SK-N-DZ (cell line): ENCODE measurements around the gene GGA3.

Experiments
- DNase-seq: peaks from one replicate; pipeline ENCODE4 v3.0.0-alpha.2; 2015; ENCODE audit warnings: low spot score

Gene GGA3

DNA sequence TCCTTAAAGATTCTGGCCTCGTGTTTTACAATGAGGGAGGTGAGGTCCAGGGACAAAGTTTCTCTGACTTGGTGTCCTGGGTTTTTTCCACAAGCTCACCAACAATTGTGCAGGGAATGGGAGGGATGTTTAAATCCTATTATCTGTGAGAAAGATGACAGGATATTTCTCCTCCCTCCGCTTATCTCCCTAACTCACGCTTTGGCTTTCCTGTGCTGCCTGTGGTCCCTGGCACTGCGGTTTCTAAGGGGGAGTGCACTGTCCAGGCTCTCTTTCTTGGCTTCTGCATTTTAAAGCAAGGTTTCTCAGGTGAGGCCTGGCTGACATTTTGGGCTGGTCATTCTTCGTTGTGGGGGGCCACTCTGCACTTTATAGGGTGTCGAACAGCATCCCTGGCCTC, 16.4 kb downstream of the GGA3 start:
- DNase-seq = no peak

DNA sequence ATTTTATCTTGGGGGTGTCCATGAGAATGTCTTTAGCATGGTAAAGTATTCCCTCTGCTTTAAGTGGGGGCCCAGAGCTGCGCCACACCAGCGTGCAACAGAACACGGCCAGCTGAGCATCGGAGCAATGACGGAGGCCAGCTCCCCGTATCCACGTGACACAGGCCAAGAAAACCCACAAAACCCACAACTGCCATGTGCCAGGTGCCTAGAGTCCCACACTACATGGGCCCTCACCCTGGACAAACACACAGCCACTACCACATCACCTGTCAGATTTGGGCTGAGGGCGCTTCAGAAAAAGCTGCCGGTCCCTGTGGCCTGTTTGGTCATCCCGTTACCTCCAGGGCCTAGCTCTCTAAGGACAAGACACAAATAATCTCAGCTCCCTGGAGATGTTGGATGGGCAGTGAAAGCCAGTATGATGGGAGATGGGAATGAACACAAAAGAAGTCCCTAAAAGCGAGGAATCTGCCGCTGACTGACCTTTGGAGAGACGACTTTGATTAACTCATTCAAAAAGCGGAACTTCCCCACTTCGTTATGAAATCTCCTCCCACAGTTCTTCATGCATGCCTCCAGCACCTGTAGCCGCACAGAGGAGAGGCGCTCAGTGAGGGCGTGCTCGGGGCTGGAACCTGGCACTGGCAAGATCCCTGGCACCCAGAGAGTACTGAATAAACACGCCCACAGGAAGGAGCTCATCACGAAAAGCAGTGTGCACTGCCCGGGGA, 17.1 kb downstream of the GGA3 start:
- no peak for DNase-seq

DNA sequence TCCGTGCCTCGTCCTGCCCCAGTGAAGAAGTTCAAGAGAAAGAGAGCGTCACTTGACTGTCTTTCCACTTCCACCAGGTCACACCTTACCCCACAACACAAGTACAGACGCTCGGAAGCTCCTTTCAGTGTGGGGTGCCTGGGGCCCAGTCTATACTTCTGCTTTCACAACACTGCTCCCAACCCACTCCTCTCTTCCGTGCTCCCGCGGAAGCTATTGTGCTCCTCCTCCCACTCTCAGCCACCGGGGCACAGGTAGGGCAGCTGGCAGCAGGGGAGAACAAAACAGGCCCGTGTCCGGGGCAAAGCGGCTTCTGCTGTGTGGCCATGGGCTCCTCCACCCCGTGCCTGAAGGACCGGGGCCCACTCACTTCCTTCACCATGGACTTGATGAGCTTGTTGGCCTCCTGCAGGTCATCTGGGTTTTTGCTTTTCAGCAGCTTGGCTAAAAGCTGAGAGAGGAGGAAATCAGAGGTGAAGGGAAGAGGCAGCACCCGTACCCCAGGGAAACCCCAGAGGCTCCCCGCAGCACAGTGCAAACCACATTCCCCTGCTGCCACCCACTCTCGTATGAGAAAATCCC, 18.9 kb downstream of the GGA3 start:
- no peak for DNase-seq

DNA sequence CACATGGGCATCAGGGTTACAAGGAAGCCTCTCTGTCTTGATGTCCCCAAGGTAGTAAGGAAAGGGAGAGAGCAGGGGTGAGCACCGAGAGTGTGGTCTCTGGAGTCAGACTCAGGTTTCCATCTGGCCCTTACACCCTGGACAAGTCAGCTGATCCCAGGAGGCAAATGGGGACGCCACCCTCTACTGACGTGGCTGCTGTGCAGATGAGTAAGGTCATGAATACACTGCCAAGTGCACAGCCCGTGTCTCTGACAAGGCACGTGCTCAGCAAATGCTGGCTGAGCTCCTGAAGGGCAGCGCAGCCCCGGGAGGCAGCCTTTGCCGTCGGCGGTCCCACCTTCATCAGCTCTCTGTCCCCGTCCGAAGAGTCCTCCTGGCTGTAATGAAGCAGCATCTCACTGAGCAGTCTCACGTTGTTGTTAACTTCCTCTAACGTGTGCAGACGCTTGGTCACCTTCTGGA, 19.4 kb downstream of the GGA3 start:
- no peak for DNase-seq

DNA sequence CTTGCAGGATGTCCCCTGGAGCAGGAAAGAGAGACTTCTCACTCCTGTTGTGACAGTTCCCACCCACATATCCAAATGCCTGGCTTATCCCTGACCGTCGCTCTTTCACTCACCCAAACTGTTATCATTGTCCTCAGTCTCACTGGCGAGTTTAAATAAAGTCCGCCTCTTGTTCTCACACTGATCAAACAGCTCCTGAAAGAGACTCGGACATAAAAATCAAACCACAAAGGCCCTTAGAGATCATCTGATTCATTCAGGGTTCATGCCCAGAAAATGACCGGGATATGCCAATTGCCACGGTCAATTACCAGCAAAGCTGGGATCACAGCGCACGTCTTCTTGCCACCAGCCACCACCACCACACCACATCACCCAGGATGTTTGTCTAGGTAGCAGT, 19.9 kb downstream of the GGA3 start:
- DNase-seq = no peak

DNA sequence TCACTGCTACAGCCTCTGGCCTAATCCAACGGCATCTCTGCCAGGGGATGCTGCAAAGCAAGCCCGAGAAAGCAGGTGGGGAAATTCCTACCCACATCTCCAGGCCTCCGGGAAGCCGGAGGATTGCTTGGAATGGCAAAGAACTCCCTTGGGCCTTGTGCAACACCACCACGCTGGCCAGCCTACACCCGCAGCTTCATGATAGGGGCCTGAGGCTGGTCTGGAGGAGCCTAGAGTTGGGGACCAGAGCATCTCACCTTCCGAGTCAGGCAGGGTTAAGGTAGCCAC, 20.3 kb downstream of the GGA3 start:
- no peak for DNase-seq

DNA sequence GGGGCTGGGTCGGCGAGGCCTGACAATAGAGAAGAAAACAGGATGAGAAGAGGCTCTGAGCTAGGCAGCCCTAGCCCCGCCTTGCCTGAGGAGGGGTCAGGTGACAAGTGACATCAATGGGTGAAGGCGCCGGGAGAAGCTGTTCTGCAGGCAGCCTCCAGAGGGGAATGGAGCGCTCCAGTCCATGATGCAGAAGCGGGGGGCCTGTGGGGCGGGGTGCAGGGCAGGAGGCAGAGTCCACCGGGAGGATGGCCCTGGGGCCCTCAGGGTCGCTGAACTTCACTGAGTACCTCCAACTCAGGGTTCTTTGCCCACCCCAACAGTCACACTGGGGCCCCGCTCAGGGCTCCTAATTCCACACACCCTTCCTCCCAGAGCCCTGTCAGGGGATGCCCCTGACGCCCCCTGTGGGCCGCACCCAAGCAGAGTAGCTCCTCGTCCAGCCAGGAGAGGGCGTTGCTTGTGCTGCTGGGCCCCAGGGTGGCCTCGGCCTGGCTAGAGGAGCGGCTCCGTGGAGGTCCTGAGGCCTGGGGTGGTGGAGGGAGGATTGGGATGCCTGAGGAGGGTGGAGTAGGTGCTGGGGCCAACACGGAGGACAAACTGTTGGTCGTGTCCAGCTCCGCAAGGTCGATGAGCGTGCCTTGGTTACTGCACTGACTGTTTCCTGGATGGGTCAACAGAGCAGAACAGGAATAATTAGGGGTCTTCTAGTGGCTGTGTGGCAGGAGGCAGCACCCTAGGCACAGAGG, 20.8 kb downstream of the GGA3 start:
- DNase-seq = peak; percentile 39

DNA sequence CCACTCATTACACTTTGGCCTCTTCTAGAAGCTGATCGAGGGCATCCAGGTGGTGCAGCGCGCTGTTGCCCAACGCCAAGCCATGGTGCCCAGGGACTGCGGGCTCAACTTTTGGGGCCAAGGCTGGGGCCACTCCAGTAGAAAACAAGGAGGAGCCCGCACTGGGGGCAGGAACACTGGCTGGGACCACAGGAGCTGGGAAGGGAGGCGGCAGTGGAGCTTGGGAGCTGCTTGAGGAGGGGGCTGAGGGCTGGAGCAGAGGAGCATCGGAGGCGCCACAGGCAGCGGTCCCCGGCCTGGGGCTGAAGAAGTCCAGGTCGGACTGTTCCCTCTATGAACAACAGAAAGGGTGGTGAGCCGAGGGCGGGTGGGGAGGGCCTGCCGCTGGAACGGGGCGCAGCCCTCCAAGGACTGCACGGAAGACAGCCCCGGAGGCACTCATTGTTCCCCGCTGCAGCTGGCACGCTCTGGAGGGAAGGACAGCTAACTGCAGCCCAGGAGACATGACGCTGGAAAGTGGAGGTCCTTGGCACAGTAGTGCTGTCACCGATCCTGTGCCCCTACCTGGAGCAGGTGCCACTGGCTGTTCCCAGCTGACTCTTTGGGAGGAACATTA, 21.5 kb downstream of the GGA3 start:
- DNase-seq = no peak

DNA sequence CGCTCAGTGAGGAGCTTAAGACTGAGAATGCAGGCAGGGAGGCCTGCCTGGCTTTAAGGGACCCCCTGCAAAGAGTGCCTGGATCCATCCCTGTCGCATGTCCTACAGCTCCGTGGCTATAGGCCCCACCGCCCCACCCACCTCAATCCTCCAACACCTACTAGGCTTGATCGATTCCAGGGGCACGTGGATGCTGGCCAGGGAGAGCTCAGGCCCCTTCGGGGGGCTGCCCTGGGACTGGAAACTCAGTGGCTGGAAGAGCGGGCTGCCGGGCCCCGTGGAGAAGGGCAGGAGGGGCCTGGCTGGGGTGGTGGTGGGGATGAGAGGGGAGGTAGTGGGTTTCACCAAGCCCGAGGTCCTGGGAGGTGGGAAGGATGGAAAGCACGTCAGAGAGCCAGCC, 22.2 kb downstream of the GGA3 start:
- no peak for DNase-seq

DNA sequence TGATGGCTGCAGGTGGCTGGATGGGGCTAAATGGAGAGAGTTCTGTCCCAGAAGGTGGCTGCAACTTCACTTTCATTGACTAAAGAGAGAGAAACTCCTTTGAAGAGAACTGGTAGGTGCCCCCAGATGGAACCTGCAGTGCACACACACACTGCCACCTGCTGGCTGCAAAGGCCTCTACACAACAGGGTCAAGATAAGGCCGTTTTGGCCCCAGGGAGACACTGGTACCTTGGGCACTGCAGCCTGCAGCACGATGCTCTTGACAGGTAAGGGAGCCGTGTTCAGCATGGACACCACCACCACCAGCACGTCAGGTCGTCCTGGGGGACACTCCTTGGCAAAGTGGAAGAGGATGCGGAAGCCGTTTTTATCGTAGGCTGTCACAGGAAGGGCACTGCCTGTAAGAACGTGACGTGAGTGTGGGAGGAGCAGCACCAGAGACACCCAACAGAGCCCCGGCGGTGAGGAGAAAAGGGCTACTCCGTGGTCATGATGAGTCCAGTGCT, 22.7 kb downstream of the GGA3 start:
- DNase-seq = peak; percentile 75

DNA sequence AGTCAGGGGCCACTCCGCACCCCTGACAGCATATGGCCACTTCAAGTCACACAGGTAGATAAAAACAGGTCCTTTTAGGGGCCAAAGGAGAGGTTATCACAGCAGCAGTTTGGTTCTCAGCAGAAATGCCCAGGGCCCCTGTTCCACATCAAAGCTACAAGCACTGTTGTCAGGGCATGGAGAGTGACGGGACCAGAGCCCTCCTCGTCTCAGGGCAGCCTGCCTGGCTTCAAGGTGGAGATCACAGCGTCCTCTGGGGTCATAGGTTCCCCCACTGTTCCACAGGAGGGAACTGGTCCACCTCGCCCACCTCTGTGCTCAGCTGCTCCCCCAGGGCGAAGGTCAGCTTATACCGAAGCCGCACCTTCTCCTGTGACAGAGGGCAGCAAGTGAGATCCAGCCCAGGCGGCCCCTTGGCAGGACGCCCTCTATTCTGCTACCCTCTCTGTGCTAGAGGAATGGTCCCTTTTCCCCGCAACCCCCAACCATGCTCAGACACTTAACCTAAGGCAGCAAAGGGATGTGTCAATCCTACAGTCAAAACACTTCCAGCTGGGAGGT, 23.3 kb downstream of the GGA3 start:
- DNase-seq = no peak

DNA sequence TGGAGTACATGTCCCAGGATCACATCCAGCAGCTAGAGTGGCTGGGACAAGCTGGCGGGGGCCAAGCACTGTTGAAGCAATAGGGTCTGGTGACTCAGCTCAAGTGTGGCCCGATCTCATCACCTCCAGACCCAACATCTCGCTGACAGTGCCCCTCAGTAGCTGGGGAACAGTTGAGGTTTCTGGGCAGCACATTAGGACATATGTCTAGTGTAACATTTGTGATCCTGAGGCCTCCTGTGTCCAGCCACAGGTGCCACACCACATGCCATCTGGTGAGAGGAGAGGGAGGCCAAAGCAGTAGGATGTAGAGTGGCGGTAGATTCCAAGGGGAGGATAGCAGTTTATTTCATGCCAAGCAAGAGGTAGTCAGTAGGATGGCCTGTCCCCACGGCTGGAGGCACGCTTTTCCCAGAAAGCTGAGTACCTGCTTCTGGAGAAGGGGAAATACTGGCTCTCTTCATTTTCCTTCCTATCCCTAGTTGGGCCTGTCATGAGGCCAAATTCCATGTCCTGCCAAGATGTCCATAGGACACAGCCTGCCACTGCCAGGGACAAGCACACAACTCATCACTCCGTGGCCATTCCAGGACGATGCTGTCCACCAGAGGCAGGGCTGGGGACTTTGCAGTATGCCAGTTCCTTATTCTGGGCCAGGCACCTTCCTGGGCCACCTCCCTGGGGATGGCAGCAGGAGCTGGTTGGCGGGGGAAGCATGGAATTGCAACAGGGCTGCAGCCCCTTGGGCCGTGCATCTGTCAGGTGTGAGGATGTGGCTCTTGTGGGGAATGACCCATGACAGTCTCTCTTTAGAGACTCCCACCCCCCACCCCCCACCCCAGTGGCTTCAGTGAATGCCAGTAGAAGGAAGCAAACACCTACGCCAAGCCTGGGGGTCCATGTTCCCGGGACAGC, 24.0 kb downstream of the GGA3 start:
- DNase-seq = no peak

DNA sequence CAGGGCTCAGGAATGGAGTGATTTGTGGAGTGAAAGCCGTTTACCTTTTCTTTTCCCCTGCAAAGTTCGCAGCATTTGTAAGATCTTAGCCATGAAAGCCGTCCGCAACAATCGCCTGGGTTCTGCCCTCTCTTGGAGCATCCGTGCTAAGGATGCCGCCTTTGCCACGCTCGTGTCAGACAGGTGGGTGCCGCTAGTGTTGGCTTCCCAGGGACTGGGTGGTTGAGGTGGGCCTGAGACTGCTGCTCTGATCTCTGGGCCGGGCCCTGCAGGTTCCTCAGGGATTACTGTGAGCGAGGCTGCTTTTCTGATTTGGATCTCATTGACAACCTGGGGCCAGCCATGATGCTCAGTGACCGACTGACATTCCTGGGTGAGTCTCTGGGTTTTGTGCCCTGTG, 28.6 kb downstream of the GGA3 start:
- no peak for DNase-seq

DNA sequence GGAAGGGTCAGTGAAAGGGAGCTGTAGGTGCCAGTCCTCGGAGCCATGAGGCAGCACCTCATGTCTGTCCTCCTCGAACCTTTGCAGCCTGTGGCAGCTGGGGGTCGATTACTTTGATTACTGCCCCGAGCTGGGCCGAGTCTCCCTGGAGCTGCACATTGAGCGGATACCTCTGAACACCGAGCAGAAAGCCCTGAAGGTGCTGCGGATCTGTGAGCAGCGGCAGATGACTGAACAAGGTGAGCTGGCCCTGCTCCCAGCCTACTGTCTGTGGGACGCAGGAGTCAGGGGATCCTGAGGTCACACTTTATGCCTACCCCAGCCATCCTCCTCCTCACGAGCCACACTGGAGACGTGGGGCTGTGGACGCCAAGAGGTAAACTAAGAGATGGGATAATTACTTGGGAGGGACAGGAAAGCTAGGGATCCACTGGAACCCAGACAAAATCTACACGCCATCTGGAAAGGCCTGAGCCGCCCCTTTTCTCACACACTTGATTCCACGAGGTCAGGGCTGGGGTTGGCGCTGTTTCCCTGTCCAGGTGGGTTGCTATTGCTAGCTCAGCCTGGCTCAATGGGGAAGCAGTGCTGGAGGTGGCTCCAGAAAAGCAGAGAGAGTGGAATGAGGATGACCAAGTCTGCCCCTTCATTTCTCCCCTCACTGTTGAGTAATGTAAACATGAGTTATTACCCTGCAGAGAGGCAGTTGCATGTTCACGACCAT, 29.5 kb downstream of the GGA3 start:
- no peak for DNase-seq

DNA sequence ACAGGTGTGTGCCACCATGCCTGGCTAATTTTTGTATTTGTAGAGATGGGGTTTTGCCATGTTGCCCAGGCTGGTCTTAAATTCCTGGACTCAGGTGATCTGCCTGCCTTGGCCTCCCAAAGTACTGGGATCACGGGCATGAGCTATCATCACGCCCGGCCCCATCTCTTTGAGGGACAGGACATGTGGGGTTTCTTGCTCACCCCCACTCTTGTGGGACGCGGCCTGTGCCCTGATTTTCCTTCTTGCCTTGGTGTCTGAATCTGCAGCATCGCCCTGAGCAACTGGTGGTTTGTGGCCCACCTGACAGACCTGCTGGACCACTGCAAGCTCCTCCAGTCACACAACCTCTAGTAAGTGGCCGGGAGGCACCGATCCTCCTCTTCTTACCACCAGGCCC, 30.3 kb downstream of the GGA3 start:
- DNase-seq = no peak

DNA sequence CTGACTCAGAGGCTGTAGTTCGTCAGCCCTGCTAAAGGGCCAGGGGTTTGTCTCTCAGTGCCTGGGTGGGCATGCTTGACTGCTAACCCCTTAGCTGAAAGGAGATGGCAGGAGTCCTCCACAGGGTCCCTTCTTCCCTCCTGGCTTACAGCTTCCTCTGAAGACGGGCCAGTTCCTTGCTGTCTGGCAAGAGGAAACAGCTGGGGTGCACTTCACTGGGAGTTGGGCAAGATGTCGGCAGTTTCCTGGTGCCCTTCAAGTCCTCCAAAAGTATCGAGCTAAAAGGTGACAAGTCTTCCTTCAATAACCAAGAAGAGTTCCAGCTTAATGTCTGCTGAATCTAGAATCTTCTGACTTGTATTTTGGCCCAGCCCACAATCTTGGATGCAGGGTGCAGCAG, 32.6 kb downstream of the GGA3 start:
- DNase-seq = no peak

DNA sequence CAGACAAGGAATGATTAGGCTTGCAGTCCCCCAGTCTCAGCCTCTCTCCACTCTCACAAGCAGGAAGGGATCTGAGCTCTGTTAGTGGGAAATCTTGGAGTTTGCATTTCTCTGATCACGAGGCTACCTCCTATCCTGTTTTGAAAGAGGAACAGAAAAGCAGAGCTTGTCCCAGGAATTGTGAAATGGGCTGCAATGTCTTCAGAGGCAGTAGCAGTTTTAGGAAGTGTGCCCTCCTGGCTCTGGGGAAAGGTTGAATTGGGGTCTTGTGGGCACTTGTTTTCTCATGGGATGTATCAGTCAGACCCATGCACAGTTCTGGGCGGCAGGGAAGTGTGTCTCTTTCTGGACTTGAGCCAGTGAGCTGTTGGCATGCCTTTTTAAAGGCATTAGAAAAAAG, 33.1 kb downstream of the GGA3 start:
- no peak for DNase-seq

DNA sequence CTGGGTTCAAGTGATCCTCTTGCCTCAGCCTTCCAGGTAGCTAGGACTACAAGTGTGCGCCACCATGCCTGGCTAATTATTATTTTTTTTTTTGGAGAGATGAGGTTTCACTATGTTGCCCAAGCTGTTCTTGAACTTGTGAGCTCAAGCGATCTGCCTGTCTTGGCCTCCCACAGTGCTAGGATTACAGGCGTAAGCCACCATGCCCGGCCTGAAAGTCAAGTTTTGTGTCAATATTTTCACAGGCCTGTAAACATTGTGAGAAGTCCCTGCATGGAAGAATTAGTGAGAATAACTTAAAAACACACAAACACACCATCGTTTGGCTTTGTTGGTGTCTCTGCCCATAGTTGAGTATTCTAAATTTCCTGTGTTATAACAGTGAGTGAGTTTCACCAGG, 33.7 kb downstream of the GGA3 start:
- no peak for DNase-seq

DNA sequence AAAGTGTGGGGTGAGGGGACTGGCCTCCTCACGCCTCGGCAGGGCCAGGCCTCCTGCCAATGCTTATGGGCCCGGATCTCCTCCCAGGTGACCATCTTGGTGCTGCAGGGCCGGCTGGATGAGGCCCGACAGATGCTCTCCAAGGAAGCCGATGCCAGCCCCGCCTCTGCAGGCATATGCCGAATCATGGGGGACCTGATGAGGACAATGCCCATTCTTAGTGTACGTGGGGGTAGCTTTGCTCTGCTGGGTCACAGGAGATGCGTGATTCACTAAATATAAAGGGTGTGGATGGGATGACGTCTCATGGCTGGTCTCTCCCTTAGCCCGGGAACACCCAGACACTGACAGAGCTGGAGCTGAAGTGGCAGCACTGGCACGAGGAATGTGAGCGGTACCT, 36.4 kb downstream of the GGA3 start:
- no peak for DNase-seq

DNA sequence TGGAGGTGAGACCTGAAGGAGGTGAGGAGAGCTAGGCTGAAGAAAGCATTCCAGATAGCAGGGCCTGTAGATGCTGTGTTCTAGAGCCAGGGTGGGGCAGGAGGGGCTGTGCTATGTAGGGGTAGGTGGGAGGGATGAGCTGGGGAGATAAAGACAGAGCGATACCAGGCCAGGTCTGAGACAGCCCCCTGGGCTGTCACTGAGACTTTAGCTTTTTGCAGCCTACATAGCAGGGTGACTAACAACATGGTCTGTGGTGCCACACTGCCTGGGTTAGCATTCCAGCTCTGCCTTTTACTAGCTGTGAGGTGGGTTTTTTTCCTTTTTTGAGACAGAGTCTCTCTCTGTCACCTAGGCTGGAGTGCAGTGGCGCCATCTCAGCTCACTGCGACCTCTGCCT, 41.6 kb downstream of the GGA3 start:
- no peak for DNase-seq
